Islet of Langerhans (tissue), 1 donor: Measurements from ENCODE around the gene RASGRP1.

ENCODE experiments used
- FAIRE-seq: peaks from one replicate; lab custom pipeline; 2011; peaks lifted over from hg19 to GRCh38; lab: Jason Lieb, UNC

The RASGRP1 gene

GRCh38 chr15:38504680-38505467 lies 59.7 kb downstream of the RASGRP1 start:
- FAIRE-seq: no peak

GRCh38 chr15:38503496-38503895 lies 61.1 kb downstream of the RASGRP1 start:
- FAIRE-seq: no peak

GRCh38 chr15:38499651-38500050 lies 65.0 kb downstream of the RASGRP1 start:
- FAIRE-seq: no peak

GRCh38 chr15:38496151-38496550 lies 68.5 kb downstream of the RASGRP1 start:
- FAIRE-seq: peak; percentile 87

- no peak for FAIRE-seq
These were observed 74.2 kb downstream of the RASGRP1 start for GRCh38 chr15:38490242-38490922.

- no peak for FAIRE-seq
These were observed 77.2 kb downstream of the RASGRP1 start for GRCh38 chr15:38487378-38487777.

- FAIRE-seq: no peak
These were observed 77.7 kb downstream of the RASGRP1 start for GRCh38 chr15:38486936-38487335.

GRCh38 chr15:38482572-38482971 lies 82.0 kb downstream of the RASGRP1 start:
- no peak for FAIRE-seq

GRCh38 chr15:38481761-38482160 lies 82.9 kb downstream of the RASGRP1 start:
- FAIRE-seq: no peak

- no peak for FAIRE-seq
These were observed 83.5 kb downstream of the RASGRP1 start for GRCh38 chr15:38481113-38481512.

GRCh38 chr15:38479756-38480155 lies 84.9 kb downstream of the RASGRP1 start:
- peak; percentile 24 for FAIRE-seq

GRCh38 chr15:38479266-38479665 lies 85.3 kb downstream of the RASGRP1 start:
- FAIRE-seq: peak; percentile 56

- no peak for FAIRE-seq
These were observed 87.0 kb downstream of the RASGRP1 start for GRCh38 chr15:38477637-38478036.

GRCh38 chr15:38476120-38476519 lies 88.5 kb downstream of the RASGRP1 start:
- no peak for FAIRE-seq

- FAIRE-seq: no peak
These were observed 89.3 kb downstream of the RASGRP1 start for GRCh38 chr15:38475361-38475760.

- FAIRE-seq: peak; percentile 96
These were observed 90.4 kb downstream of the RASGRP1 start for GRCh38 chr15:38474155-38474757.

- peak; percentile 64 for FAIRE-seq
These were observed 92.6 kb downstream of the RASGRP1 start for GRCh38 chr15:38471974-38472373.

- no peak for FAIRE-seq
These were observed 93.8 kb downstream of the RASGRP1 start for GRCh38 chr15:38470816-38471215.

- FAIRE-seq: no peak
These were observed 99.9 kb downstream of the RASGRP1 start for GRCh38 chr15:38464675-38465074.

- no peak for FAIRE-seq
These were observed 100.7 kb downstream of the RASGRP1 start for GRCh38 chr15:38463893-38464292.

GRCh38 chr15:38461066-38461833 lies 103.4 kb downstream of the RASGRP1 start:
- peak; percentile 64 for FAIRE-seq

- FAIRE-seq: no peak
These were observed 104.1 kb downstream of the RASGRP1 start for GRCh38 chr15:38460543-38460942.

- no peak for FAIRE-seq
These were observed 105.1 kb downstream of the RASGRP1 start for GRCh38 chr15:38459480-38459879.
